Measurements from ENCODE around the gene ZDHHC12.

GRCh38 chr9:128696923-128697707 lies 26.8 kb downstream of the ZDHHC12 start:
- TF ChIP-seq FOXA1 (IDR thresholded peaks at IDR 0.05) (no peak), ZNF384 (IDR thresholded peaks at IDR 0.05) (no peak), BHLHE40 (IDR thresholded peaks at IDR 0.05; ENCODE audit: borderline replicate concordance) (no peak), ELF4 (IDR thresholded peaks at IDR 0.05) (no peak), FOXM1 (IDR thresholded peaks at IDR 0.05; ENCODE audit: borderline replicate concordance) (no peak), ARNT (IDR thresholded peaks at IDR 0.05) (no peak), HDGF (IDR thresholded peaks at IDR 0.05; ENCODE audit: borderline replicate concordance) (no peak), SP1 (IDR thresholded peaks at IDR 0.05) (no peak), SUZ12 (IDR thresholded peaks at IDR 0.05) (no peak), LEF1 (IDR thresholded peaks at IDR 0.05; ENCODE audit: borderline replicate concordance) (no peak)

All from HEK293T (cell line).